T-helper 17 cell (primary cell): Measurements from ENCODE around the gene PLA2G4F. TPM values are rescaled to one million over a fixed set of nuclear protein-coding genes. Genes with fewer than 3 reads are reported as not detected.

ENCODE experiments used
- total RNA-seq, 4 donors: library from RNA in 2 of 4; stranded (reverse) in 2 of 4; gene quantifications; one replicate each; pipeline ENCODE4 v1.2.3 and lab custom pipeline; 2022 to 2026

The PLA2G4F gene
- total RNA-seq, 2 donors from 2014 or later, result not detected

Other genes starting within 250 kb of the PLA2G4F start
- 10 to 100 TPM; 57.6 to 79.9 TPM for gene EHD4, start 184.1 kb downstream of the PLA2G4F start, total RNA-seq
- gene PLA2G4E, start 135.6 kb downstream of the PLA2G4F start, total RNA-seq, result not detected
- not detected for gene PLA2G4D, start 62.1 kb downstream of the PLA2G4F start, total RNA-seq
- gene VPS39, start 51.7 kb upstream of the PLA2G4F start, total RNA-seq, result 10 to 100 TPM; 84.9 to 93.1 TPM
- 10 to 100 TPM; 30.1 to 30.2 TPM for gene GANC, start 116.6 kb upstream of the PLA2G4F start, total RNA-seq
- gene TMEM87A, start 116.8 kb upstream of the PLA2G4F start, total RNA-seq, result 10 to 100 TPM; 54.7 to 66.5 TPM
- 10 to 100 TPM; 10.6 to 11.6 TPM for gene CAPN3, start 202.9 kb upstream of the PLA2G4F start, total RNA-seq